Prostate gland (tissue), 2 donors: ENCODE measurements around the gene CXCR4. TPM values are rescaled to one million over a fixed set of nuclear protein-coding genes. Genes with fewer than 3 reads are reported as not detected.

Experiments
- DNase-seq: peaks from one replicate; pipeline ENCODE4 v3.0.0-alpha.2; 2019; ENCODE audit warnings: low spot score
- H3K27ac ChIP-seq, 2 donors: fragments of 200-600 bp; sonication (generic); 2 replicates each; pipeline ENCODE4 v1.5.1; 2017 to 2019
- H3K27me3 ChIP-seq: fragments of 200-600 bp; sonication (generic); replicated peaks from 2 replicates; pipeline ENCODE4 v1.5.1; 2019; ENCODE audit not compliant: insufficient read depth
- H3K36me3 ChIP-seq, 2 donors: fragments of 200-600 bp; sonication (generic); 1 replicate in 1 of 2; 2 replicates in 1 of 2; pipeline versions ENCODE4 v1.5.1 to v1.8.1; 2017 to 2019
- H3K4me1 ChIP-seq: fragments of 200-600 bp; sonication (generic); replicated peaks from 2 replicates; pipeline ENCODE4 v1.5.1; 2019
- H3K4me3 ChIP-seq, 2 donors: fragments of 200-600 bp; sonication (generic); 2 replicates each; pipeline ENCODE4 v1.5.1; 2017 to 2019
- H3K9me3 ChIP-seq: fragments of 200-600 bp; sonication (generic); 2 replicates; pipeline ENCODE4 v1.5.1; 2017
- CTCF ChIP-seq, 4 experiments: fragments of 200-600 bp in 2 of 4; fragments of 450-650 bp in 2 of 4; sonication (generic) in 2 of 4; IDR thresholded peaks; 1 replicate in 3 of 4; 2 replicates in 1 of 4; pipeline ENCODE4 v1.5.1; 2016 to 2019; ENCODE audit warnings: antibody characterized with exemption in 4 of 4, mild to moderate bottlenecking in 2 of 4, moderate library complexity in 2 of 4
- POLR2A ChIP-seq: fragments of 450-650 bp; IDR thresholded peaks from one replicate; pipeline ENCODE4 v1.6.1; 2016; ENCODE audit warnings: antibody characterized with exemption, mild to moderate bottlenecking
- POLR2AphosphoS5 ChIP-seq: sonication (generic); formaldehyde crosslinking; IDR thresholded peaks from one replicate; pipeline ENCODE4 v1.6.1; 2017; ENCODE audit warnings: antibody characterized with exemption
- WGBS: methylation state at CpG from one replicate; pipeline ENCODE4 v1.1.5; 2018; 5-methylcytosine and 5-hydroxymethylcytosine counted together
- intact Hi-C: fragments of 100-400 bp; cut with DNase I; formaldehyde crosslinking; loops from one replicate; pipeline ENCODE4 v1.14.2; 2022
- total RNA-seq, 2 donors: library from RNA; depleted of rRNA; stranded (reverse); fragments of >200 nt; gene quantifications; one replicate each; pipeline ENCODE4 v1.1.0, GENCODE V29; 2016

The CXCR4 gene
- total RNA-seq = 10 to 100 TPM; 20.9 to 27.2 TPM

GRCh38 chr2:136117909-136118818 lies at the start of gene CXCR4:
CXCR4 (minus strand) TSS chr2:136118149; CDS start chr2:136118060, 89 bp downstream.
- intact Hi-C loops = no loop called here
- H3K27ac ChIP-seq = peak within 1 kb of the TSS; percentile 32 to 48
- DNase-seq = peak; percentile 39
- TF ChIP-seq POLR2A (peak; percentile 25), CTCF (IDR thresholded peaks at IDR 0.05) (no peak), POLR2AphosphoS5 (peak; percentile 45)
- H3K27me3 ChIP-seq = no peaks in the 10 kb centered on the region
- H3K4me3 ChIP-seq = peak within 1 kb of the TSS; percentile 28 to 37
- under 1% methylated on average over 50 of the region's 50 CpGs for WGBS
- H3K4me1 ChIP-seq = peaks cover 5% of the 10 kb centered on the region
- no peaks in the 10 kb centered on the region for H3K9me3 ChIP-seq
- no peaks in the 10 kb centered on the region for H3K36me3 ChIP-seq

GRCh38 chr2:136164280-136164776 lies 46.4 kb upstream of the CXCR4 start:
- H3K9me3 ChIP-seq = no peaks in the 10 kb centered on the region
- no peaks in the 10 kb centered on the region for H3K4me1 ChIP-seq
- H3K4me3 ChIP-seq = no peak overlapping the region
- no peak overlapping the region for H3K27ac ChIP-seq
- no peaks in the 10 kb centered on the region for H3K36me3 ChIP-seq
- intact Hi-C loops = no loop called here
- DNase-seq = no peak
- WGBS = 93% methylated on average over 5 of the region's 5 CpGs
- TF ChIP-seq POLR2AphosphoS5 (no peak), CTCF (IDR thresholded peaks at IDR 0.05) (no peak), POLR2A (no peak)
- no peaks in the 10 kb centered on the region for H3K27me3 ChIP-seq

DNA sequence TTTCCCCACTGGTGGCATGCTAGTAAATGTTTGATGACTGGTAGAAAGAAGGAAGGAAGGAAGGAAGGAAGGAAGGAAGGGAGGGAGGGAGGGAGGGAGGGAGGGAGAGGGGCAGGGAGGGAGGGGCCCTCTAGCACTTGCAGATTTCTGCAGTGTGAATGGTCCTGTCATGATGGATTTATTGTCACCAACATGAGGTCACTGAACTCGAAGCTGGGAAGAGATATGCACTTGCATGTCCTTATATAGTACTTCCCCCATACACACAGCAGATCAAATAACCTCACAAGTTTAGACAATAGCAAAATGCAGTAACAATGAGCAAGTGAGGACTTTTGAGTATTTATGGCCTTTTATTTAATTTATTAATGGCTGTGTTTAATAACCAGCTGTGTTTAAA lies 44.5 kb upstream of the CXCR4 start:
- no peaks in the 10 kb centered on the region for H3K27me3 ChIP-seq
- no peaks in the 10 kb centered on the region for H3K36me3 ChIP-seq
- H3K27ac ChIP-seq = no peak overlapping the region
- no peaks in the 10 kb centered on the region for H3K4me1 ChIP-seq
- intact Hi-C loops = no loop called here
- TF ChIP-seq POLR2A (no peak), CTCF (IDR thresholded peaks at IDR 0.05) (no peak), POLR2AphosphoS5 (no peak)
- no peak for DNase-seq
- H3K9me3 ChIP-seq = no peaks in the 10 kb centered on the region
- 4% methylated on average over 1 of the region's 1 CpG for WGBS
- H3K4me3 ChIP-seq = no peak overlapping the region

DNA sequence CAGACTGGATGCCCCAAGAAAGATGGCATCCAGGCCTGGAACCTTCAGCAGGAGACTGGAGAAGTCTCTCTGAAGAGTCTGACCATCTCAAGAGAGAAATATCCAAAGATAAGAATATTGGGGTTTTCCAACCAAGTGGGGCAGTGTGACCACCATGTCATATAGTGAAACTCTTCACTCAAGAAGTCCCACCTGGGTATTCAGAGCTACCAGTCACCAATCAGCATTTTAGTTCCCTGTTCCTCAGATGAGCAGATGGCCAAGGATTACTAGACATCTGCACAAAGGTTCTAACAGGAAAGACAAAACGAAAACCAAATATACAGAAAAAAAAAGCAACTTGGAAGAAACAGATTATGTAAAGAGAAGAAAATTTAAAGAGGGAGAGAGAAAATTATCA lies 38.5 kb upstream of the CXCR4 start:
- no peak overlapping the region for H3K4me3 ChIP-seq
- no peaks in the 10 kb centered on the region for H3K4me1 ChIP-seq
- TF ChIP-seq CTCF (IDR thresholded peaks at IDR 0.05) (no peak), POLR2A (no peak), POLR2AphosphoS5 (no peak)
- 86% methylated on average over 1 of the region's 1 CpG for WGBS
- H3K36me3 ChIP-seq = no peaks in the 10 kb centered on the region
- no peak overlapping the region for H3K27ac ChIP-seq
- H3K27me3 ChIP-seq = no peaks in the 10 kb centered on the region
- no peaks in the 10 kb centered on the region for H3K9me3 ChIP-seq
- no peak for DNase-seq
- intact Hi-C loops = no loop called here

DNA sequence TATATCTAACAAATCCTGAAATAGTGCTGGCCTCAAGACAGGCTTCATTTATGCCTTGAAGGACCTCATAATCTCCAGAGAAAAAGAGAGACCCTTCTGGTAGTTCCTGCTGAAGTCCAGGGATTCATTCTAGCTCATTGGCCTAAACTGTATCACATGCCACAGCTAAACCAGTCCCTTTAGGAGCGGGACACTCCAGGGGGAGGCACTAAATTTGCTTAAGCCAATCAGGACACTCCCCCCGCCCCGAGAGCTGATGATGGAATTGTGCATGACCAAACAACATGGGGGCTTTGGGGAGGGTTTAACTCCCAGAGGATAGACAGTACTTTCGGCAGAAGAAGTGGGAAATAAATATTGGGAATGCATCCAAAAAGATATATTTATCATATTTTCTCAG lies 36.4 kb upstream of the CXCR4 start:
- WGBS = 96% methylated on average over 4 of the region's 4 CpGs
- H3K27me3 ChIP-seq = no peaks in the 10 kb centered on the region
- intact Hi-C loops = no loop called here

More for the DNA sequence above, 36.4 kb upstream of the CXCR4 start:
- Histone ChIP-seq H3K27ac (no peak overlapping the region), H3K36me3 (no peaks in the 10 kb centered on the region), H3K4me1 (no peaks in the 10 kb centered on the region), H3K9me3 (no peaks in the 10 kb centered on the region), H3K4me3 (no peak overlapping the region)
- no peak for DNase-seq
- TF ChIP-seq POLR2A (no peak), CTCF (IDR thresholded peaks at IDR 0.05) (no peak), POLR2AphosphoS5 (no peak)
